Peyer's patch (tissue), 4 donors: ENCODE results near the gene ACTMAP. TPM values are rescaled to one million over a fixed set of nuclear protein-coding genes. Genes with fewer than 3 reads are reported as not detected.

ENCODE experiments used
- DNase-seq, 3 donors: peaks; one replicate each; pipeline ENCODE4 v3.0.0-alpha.2; 2017 to 2019
- H3K27ac ChIP-seq, 4 donors: fragments of 200-600 bp; sonication (generic); one replicate each; pipeline ENCODE4 v1.5.1; 2016 to 2019
- H3K27me3 ChIP-seq, 2 donors: fragments of 200-600 bp; sonication (generic); one replicate each; pipeline ENCODE4 v1.5.1; 2019
- H3K36me3 ChIP-seq, 3 donors: fragments of 200-600 bp; sonication (generic); one replicate each; pipeline ENCODE4 v1.5.1; 2016 to 2019
- H3K4me1 ChIP-seq, 4 donors: fragments of 200-600 bp; sonication (generic); one replicate each; pipeline ENCODE4 v1.5.1; 2016 to 2019
- H3K4me3 ChIP-seq, 4 donors: fragments of 200-600 bp; sonication (generic); 1 replicate in 3 of 4; 2 replicates in 1 of 4; pipeline ENCODE4 v1.5.1; 2016 to 2019; ENCODE audit warnings: mild to moderate bottlenecking in 1 of 4
- H3K9me3 ChIP-seq, 4 donors: fragments of 200-600 bp; sonication (generic); one replicate each; pipeline ENCODE4 v1.5.1; 2016 to 2019; ENCODE audit warnings: mild to moderate bottlenecking in 1 of 4
- CTCF ChIP-seq, 6 experiments: fragments of 450-650 bp in 4 of 6; fragments of 200-600 bp in 2 of 6; sonication (generic) in 1 of 6; IDR thresholded peaks; one replicate each; pipeline ENCODE4 v1.5.1; 2017 to 2019; ENCODE audit warnings: antibody characterized with exemption in 6 of 6, mild to moderate bottlenecking in 3 of 6, moderate library complexity in 1 of 6
- POLR2A ChIP-seq, 2 donors: fragments of 450-650 bp; IDR thresholded peaks; one replicate each; pipeline ENCODE4 v1.5.1; 2017; ENCODE audit warnings: antibody characterized with exemption in 2 of 2, mild to moderate bottlenecking in 2 of 2, moderate library complexity in 2 of 2
- total RNA-seq, 4 donors: library from RNA; depleted of rRNA; stranded (reverse); fragments of >200 nt; gene quantifications; one replicate each; pipeline ENCODE4 v1.1.0, GENCODE V29; 2016

ACTMAP gene
- total RNA-seq, 4 donors from 2014 or later: 7.4 to 33.0 (median 21.6) TPM

- TF ChIP-seq POLR2A (IDR thresholded peaks at IDR 0.05) (no peak), CTCF (IDR thresholded peaks at IDR 0.05) (no peak)
- no peak for DNase-seq
- H3K27me3 ChIP-seq: no peaks in the 10 kb centered on the region
- H3K27ac ChIP-seq: no peak overlapping the region
- peaks cover 0 to 68% (median 0%) of the 10 kb centered on the region in 3 donors for H3K36me3 ChIP-seq
- no peaks in the 10 kb centered on the region for H3K4me1 ChIP-seq
- H3K4me3 ChIP-seq: no peak overlapping the region
- H3K9me3 ChIP-seq: no peaks in the 10 kb centered on the region
Measured at GRCh38 chr19:40700083-40700482, 50.2 kb downstream of the ACTMAP start.

- DNase-seq: no peak
- H3K36me3 ChIP-seq: peaks cover 0 to 44% (median 0%) of the 10 kb centered on the region in 3 donors
- no peaks in the 10 kb centered on the region for H3K4me1 ChIP-seq
- H3K27me3 ChIP-seq: no peaks in the 10 kb centered on the region
- TF ChIP-seq CTCF (IDR thresholded peaks at IDR 0.05) (no peak), POLR2A (IDR thresholded peaks at IDR 0.05) (no peak)
- no peaks in the 10 kb centered on the region for H3K9me3 ChIP-seq
- H3K4me3 ChIP-seq: no peak overlapping the region
- H3K27ac ChIP-seq: no peak overlapping the region
Measured at GRCh38 chr19:40697007-40697406, 53.3 kb downstream of the ACTMAP start.

- peaks cover 0 to 37% (median 0%) of the 10 kb centered on the region in 3 donors for H3K36me3 ChIP-seq
- no peaks in the 10 kb centered on the region for H3K9me3 ChIP-seq
- no peaks in the 10 kb centered on the region for H3K27me3 ChIP-seq
- TF ChIP-seq POLR2A (IDR thresholded peaks at IDR 0.05) (no peak), CTCF (IDR thresholded peaks at IDR 0.05) (no peak)
- H3K27ac ChIP-seq: no peak overlapping the region
- peaks cover 0 to 10% (median 7%) of the 10 kb centered on the region in 4 donors for H3K4me1 ChIP-seq
- DNase-seq: no peak
- H3K4me3 ChIP-seq: no peak overlapping the region
Measured at GRCh38 chr19:40695881-40696280, 54.4 kb downstream of the ACTMAP start.

- H3K36me3 ChIP-seq: peaks cover 0 to 22% (median 0%) of the 10 kb centered on the region in 3 donors
- no peak for TF ChIP-seq POLR2A (IDR thresholded peaks at IDR 0.05)
- TF ChIP-seq CTCF (IDR thresholded peaks at IDR 0.05): no peak
- no peaks in the 10 kb centered on the region for H3K27me3 ChIP-seq
- no peak for DNase-seq
- H3K4me3 ChIP-seq: no peak overlapping the region
- no peaks in the 10 kb centered on the region for H3K9me3 ChIP-seq
- H3K27ac ChIP-seq: no peak overlapping the region
- peaks cover 0 to 19% (median 8%) of the 10 kb centered on the region in 4 donors for H3K4me1 ChIP-seq
Measured at GRCh38 chr19:40693896-40694295, 56.4 kb downstream of the ACTMAP start.

GRCh38 chr19:40693150-40693788, 57.0 kb downstream of the ACTMAP start:
- Histone ChIP-seq H3K4me1 (peaks cover 0 to 19% (median 9%) of the 10 kb centered on the region in 4 donors), H3K9me3 (no peaks in the 10 kb centered on the region), H3K36me3 (peaks cover 0 to 22% (median 0%) of the 10 kb centered on the region in 3 donors), H3K4me3 (no peak overlapping the region), H3K27me3 (no peaks in the 10 kb centered on the region), H3K27ac (no peak overlapping the region)
- TF ChIP-seq CTCF (IDR thresholded peaks at IDR 0.05) (no peak), POLR2A (IDR thresholded peaks at IDR 0.05) (no peak)
- no peak for DNase-seq
